H1 (cell line): ENCODE data around the gene PER2. TPM values are rescaled to one million over a fixed set of nuclear protein-coding genes. Genes with fewer than 3 reads are reported as not detected.
A peak's percentile ranks its signal among the peaks of the same experiment; 100 is the strongest.

Experiments used
- CTCF ChIA-PET: fragments of 300-600 bp; sonication (Branson Sonifier 250); formaldehyde crosslinking; loops from one replicate; lab custom pipeline; 2021; ENCODE audit not compliant: partially characterized antibody; lab: Charles Lee
- POLR2A ChIA-PET: fragments of 300-600 bp; sonication (Branson Sonifier 250); formaldehyde crosslinking; loops from one replicate; lab custom pipeline; 2021; ENCODE audit warnings: inconsistent platforms; ENCODE audit not compliant: partially characterized antibody; lab: Charles Lee
- DNase-seq, 2 experiments: peaks; one replicate each; pipeline versions ENCODE4 v3.0.0 to v3.0.0-alpha.2; 2010 to 2022; ENCODE audit warnings: low spot score in 2 of 2, low read depth in 1 of 2, mixed read lengths in 1 of 2
- FAIRE-seq: peaks from 2 replicates; lab custom pipeline; 2011; peaks lifted over from hg19 to GRCh38; lab: Jason Lieb, UNC
- H2AFZ ChIP-seq: 2 replicates; pipeline ENCODE4 v1.8.1; 2012; ENCODE audit warnings: low read length, inconsistent platforms
- H2AK5ac ChIP-seq: 2 replicates; pipeline ENCODE4 v1.6.1; 2013; ENCODE audit warnings: low read depth, low read length
- H2BK120ac ChIP-seq: replicated peaks from 2 replicates; pipeline ENCODE3; 2013; ENCODE audit warnings: low read depth, low read length, inconsistent platforms
- H2BK12ac ChIP-seq: 2 replicates; pipeline ENCODE4 v1.6.1; 2013; ENCODE audit warnings: low read depth, low read length
- H2BK15ac ChIP-seq: 2 replicates; pipeline ENCODE4 v1.6.1; 2013; ENCODE audit warnings: low read length
- H2BK20ac ChIP-seq: 2 replicates; pipeline ENCODE4 v1.6.1; 2013; ENCODE audit warnings: low read length
- H2BK5ac ChIP-seq: 2 replicates; pipeline ENCODE4 v1.6.1; 2013; ENCODE audit warnings: low read depth, low read length
- H3K14ac ChIP-seq: 2 replicates; pipeline ENCODE4 v1.6.1; 2013; ENCODE audit warnings: inconsistent platforms; ENCODE audit not compliant: insufficient read length
- H3K18ac ChIP-seq: 2 replicates; pipeline ENCODE4 v1.6.1; 2013; ENCODE audit warnings: low read length; ENCODE audit errors: extremely low read depth
- H3K23ac ChIP-seq: 2 replicates; pipeline ENCODE4 v1.6.1; 2013; ENCODE audit warnings: inconsistent platforms; ENCODE audit not compliant: insufficient read length
- H3K23me2 ChIP-seq: 2 replicates; pipeline ENCODE4 v1.6.1; 2013; ENCODE audit warnings: low read depth, low read length
- H3K27ac ChIP-seq: 2 replicates; pipeline ENCODE4 v1.6.1; 2011; ENCODE audit warnings: low read depth, low read length, inconsistent platforms
- H3K27me3 ChIP-seq, 4 experiments: replicated peaks in 1 of 4; 1 replicate in 1 of 4; 2 replicates in 3 of 4; pipeline versions ENCODE4 v1.6.1 to v1.8.1; 2011 to 2013; ENCODE audit warnings: low read length in 3 of 4, mild to moderate bottlenecking in 3 of 4, inconsistent platforms in 2 of 4, mixed read lengths in 2 of 4, moderate library complexity in 1 of 4; ENCODE audit not compliant: control insufficient read depth in 3 of 4, insufficient read depth in 3 of 4; ENCODE audit errors: extremely low read depth in 1 of 4
- H3K36me3 ChIP-seq, 4 experiments: 2 replicates each; pipeline versions ENCODE4 v1.6.1 to v1.8.1; 2011 to 2013; ENCODE audit warnings: mild to moderate bottlenecking in 4 of 4, low read length in 3 of 4, moderate library complexity in 2 of 4, control low read depth in 1 of 4, inconsistent platforms in 1 of 4; ENCODE audit not compliant: insufficient read depth in 4 of 4, control insufficient read depth in 2 of 4
- H3K4ac ChIP-seq: replicated peaks from 2 replicates; pipeline ENCODE3; 2013; ENCODE audit warnings: low read length, low read depth, mixed read lengths, inconsistent platforms; ENCODE audit not compliant: insufficient read length
- H3K4me1 ChIP-seq, 4 experiments: replicated peaks in 1 of 4; 1 replicate in 1 of 4; 2 replicates in 3 of 4; pipeline versions ENCODE4 v1.6.1 to v1.8.1; 2011 to 2013; ENCODE audit warnings: low read length in 3 of 4, inconsistent platforms in 2 of 4, mixed read lengths in 1 of 4; ENCODE audit not compliant: insufficient read depth in 4 of 4, control insufficient read depth in 3 of 4
- H3K4me2 ChIP-seq, 2 experiments: 2 replicates each; pipeline versions ENCODE4 v1.6.1 to v1.8.1; 2011 to 2013; ENCODE audit warnings: low read depth in 2 of 2, low read length in 2 of 2, control low read depth in 1 of 2, inconsistent platforms in 1 of 2, mild to moderate bottlenecking in 1 of 2; ENCODE audit not compliant: insufficient read depth in 1 of 2
- H3K4me3 ChIP-seq, 4 experiments: fragments of 200-600, 300-600 bp in 1 of 4; sonication (generic), shearing (Covaris generic), sonication (Bioruptor Twin) in 1 of 4; 2 replicates each; pipeline versions ENCODE4 v1.5.1 to v1.8.1; 2011 to 2016; ENCODE audit warnings: low read length in 4 of 4, low read depth in 3 of 4, control low read depth in 2 of 4, inconsistent platforms in 2 of 4, mild to moderate bottlenecking in 2 of 4, mixed read lengths in 1 of 4, moderate library complexity in 1 of 4; ENCODE audit not compliant: insufficient read depth in 2 of 4; ENCODE audit errors: extremely low read depth in 1 of 4
- H3K56ac ChIP-seq: replicated peaks from 2 replicates; pipeline ENCODE3; 2013; ENCODE audit warnings: low read depth, mild to moderate bottlenecking, mixed read lengths, low read length, inconsistent platforms; ENCODE audit not compliant: insufficient read length
- H3K79me1 ChIP-seq: 2 replicates; pipeline ENCODE4 v1.6.1; 2013; ENCODE audit warnings: low read depth, low read length, control low read depth
- H3K79me2 ChIP-seq, 2 experiments: 2 replicates each; pipeline versions ENCODE4 v1.6.1 to v1.8.1; 2012 to 2013; ENCODE audit warnings: low read length in 2 of 2, mild to moderate bottlenecking in 2 of 2, inconsistent platforms in 1 of 2; ENCODE audit not compliant: insufficient read depth in 2 of 2, control insufficient read depth in 1 of 2
- H3K9ac ChIP-seq, 4 experiments: replicated peaks in 1 of 4; 1 replicate in 1 of 4; 2 replicates in 3 of 4; pipeline versions ENCODE4 v1.6.1 to v1.8.1; 2011 to 2013; ENCODE audit warnings: low read depth in 3 of 4, low read length in 3 of 4, control low read depth in 2 of 4, mild to moderate bottlenecking in 2 of 4, moderate library complexity in 2 of 4, inconsistent platforms in 1 of 4; ENCODE audit errors: extremely low read depth in 1 of 4
- H3K9me3 ChIP-seq, 2 experiments: 2 replicates each; pipeline versions ENCODE4 v1.6.1 to v1.8.1; 2012 to 2013; ENCODE audit warnings: mild to moderate bottlenecking in 2 of 2, moderate library complexity in 2 of 2, control low read depth in 1 of 2, inconsistent platforms in 1 of 2, low read depth in 1 of 2, low read length in 1 of 2, mixed read lengths in 1 of 2; ENCODE audit not compliant: insufficient read depth in 2 of 2
- H4K20me1 ChIP-seq, 2 experiments: replicated peaks in 1 of 2; 2 replicates each; pipeline versions ENCODE3 to v1.8.1; 2011 to 2013; ENCODE audit warnings: inconsistent platforms in 2 of 2, low read length in 2 of 2, mild to moderate bottlenecking in 1 of 2; ENCODE audit not compliant: insufficient read depth in 2 of 2, control insufficient read depth in 1 of 2
- H4K5ac ChIP-seq: 2 replicates; pipeline ENCODE4 v1.6.1; 2013; ENCODE audit warnings: low read length, low read depth, mixed read lengths, inconsistent platforms; ENCODE audit not compliant: insufficient read length
- H4K8ac ChIP-seq: 2 replicates; pipeline ENCODE4 v1.8.0; 2013; ENCODE audit warnings: mild to moderate bottlenecking, moderate library complexity, low read length, inconsistent platforms; ENCODE audit not compliant: insufficient read depth; ENCODE audit errors: extremely low read depth
- H4K91ac ChIP-seq: replicated peaks from 2 replicates; pipeline ENCODE3; 2013; ENCODE audit warnings: low read length, mixed read lengths, inconsistent platforms; ENCODE audit not compliant: insufficient read length
- ASH2L ChIP-seq: fragments of 200-600, 300-600 bp; sonication (generic); IDR thresholded peaks from one replicate; pipeline ENCODE4 v1.7.1; 2017; ENCODE audit warnings: low read length
- BRCA1 ChIP-seq: IDR thresholded peaks from 2 replicates; pipeline ENCODE4 v1.6.1; 2012; ENCODE audit warnings: low read depth, low read length, improper control_type of control experiment
- MAX ChIP-seq: IDR thresholded peaks from 2 replicates; pipeline ENCODE4 v1.6.1; 2012; ENCODE audit warnings: inconsistent platforms
- RBBP5 ChIP-seq: IDR thresholded peaks from 2 replicates; pipeline ENCODE4 v1.7.1; 2012; ENCODE audit warnings: low read depth, mild to moderate bottlenecking, inconsistent platforms, low read length, moderate library complexity, borderline replicate concordance
- SIN3A ChIP-seq, 2 experiments: IDR thresholded peaks in 1 of 2; conservative IDR thresholded peaks in 1 of 2; 2 replicates each; pipeline ENCODE4 v1.6.1; 2011 to 2012; ENCODE audit warnings: low read length in 2 of 2, improper control_type of control experiment in 1 of 2, low read depth in 1 of 2, mild to moderate bottlenecking in 1 of 2
- WGBS, 2 experiments: shearing (Covaris generic) in 1 of 2; methylation state at CpG; one replicate each; pipeline versions ENCODE4 v1.1.6 to v1.1.7; 2013 to 2015; ENCODE audit warnings: low lambda C conversion rate in 2 of 2, mixed read lengths in 2 of 2, inconsistent platforms in 1 of 2, low coverage in 1 of 2, missing lambda C conversion rate in 1 of 2; ENCODE audit not compliant: insufficient replicate concordance in 2 of 2, insufficient coverage in 1 of 2, insufficient read length in 1 of 2; ENCODE audit errors: extremely low coverage in 1 of 2, missing lambda C conversion rate in 1 of 2; 5-methylcytosine and 5-hydroxymethylcytosine counted together
- polyA plus RNA-seq, 7 experiments: library from polyadenylated mRNA; depleted of rRNA in 3 of 7; stranded (reverse) in 5 of 7; unstranded in 2 of 7; fragments of >200 nt in 5 of 7; fragments of 200-250 nt in 2 of 7; gene quantifications; 1 replicate in 5 of 7; 2 replicates in 1 of 7; 4 replicates in 1 of 7; pipeline versions ENCODE4 v1.2.1 to v1.2.3, GENCODE V29; 2011 to 2013; ENCODE audit warnings: missing spikeins in 2 of 7, mixed read lengths in 2 of 7
- total RNA-seq: library from RNA; stranded (reverse); fragmentation: NEBNext Ultra II Directional; extraction: Animal tissue kit (Norgen Biotek cat#: 25700); gene quantifications from 2 replicates; pipeline ENCODE4 v1.2.1, GENCODE V29; 2021

PER2 gene
- total and polyA plus RNA-seq, 2 of the 8 experiments (the other 6 are each of a cell fraction or from before 2014, with no cell fraction given): 0.91 to 5.5 TPM

DNA sequence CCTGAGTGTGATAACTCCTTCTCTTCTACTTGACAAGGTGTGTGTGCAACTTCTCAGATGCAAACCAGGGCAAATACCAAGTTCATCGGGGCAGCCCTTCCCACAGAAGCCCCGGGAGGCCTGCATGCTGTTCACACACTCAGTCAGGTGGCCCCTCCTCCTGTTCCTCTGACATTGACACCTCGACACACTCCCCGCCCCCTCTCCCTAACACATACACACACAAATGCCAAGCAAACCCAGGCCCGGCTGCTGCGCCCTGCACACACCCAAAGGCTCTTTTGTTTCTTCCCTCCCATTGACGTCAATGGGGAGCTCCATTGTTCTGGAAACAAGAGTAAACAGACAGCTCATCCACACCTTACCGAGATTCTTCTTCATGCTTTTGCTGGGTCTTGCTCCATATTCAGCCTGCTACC, 1.7 kb upstream of the PER2 start:
- Histone ChIP-seq H3K56ac (no peak overlapping the region), H4K91ac (no peak overlapping the region), H3K27ac (no peak overlapping the region), H2BK5ac (no peak overlapping the region), H3K4me1 (peaks cover 7 to 25% (median 18%) of the 10 kb centered on the region in 4 experiments), H2BK120ac (no peak overlapping the region), H3K18ac (no peak overlapping the region), H4K8ac (no peak overlapping the region), H3K23ac (no peak overlapping the region), H3K27me3 (peaks cover 0 to 10% (median 2%) of the 10 kb centered on the region in 4 experiments; a peak in 2 of 7 replicates), H3K79me2 (peaks cover 0 to 2% of the 10 kb centered on the region in 2 experiments; a peak in 1 of 4 replicates), H2BK20ac (no peak overlapping the region), H3K4ac (no peak overlapping the region), H4K5ac (no peak overlapping the region), H3K9me3 (no peaks in the 10 kb centered on the region), H3K4me2 (peak overlapping the region; percentile 80 to 82; a peak in 3 of 4 replicates), H3K9ac (no peak overlapping the region), H2BK15ac (no peak overlapping the region), H2AK5ac (no peak overlapping the region), H3K79me1 (no peaks in the 10 kb centered on the region; the same call in 1 of the 2 replicates), H2AFZ (no peak overlapping the region), H3K36me3 (no peaks in the 10 kb centered on the region), H4K20me1 (peaks cover 1 to 4% of the 10 kb centered on the region in 2 experiments), H3K4me3 (peak overlapping the region in 2 of 4 experiments; percentile 48 to 84; a peak in 3 of 8 replicates), H3K23me2 (peaks cover 12% of the 10 kb centered on the region), H3K14ac (no peak overlapping the region), H2BK12ac (0 out of 2 replicates have a peak overlapping the region, but pooled peaks have one; percentile 60)
- no peak for FAIRE-seq
- WGBS, 2 experiments: 35% methylated on average over 8 of the region's 8 CpGs; no CpG with 5 or more reads in 1 of the 2 experiments
- no peak for DNase-seq
- ChIA-PET CTCF (interaction anchor here (1.0 to 4.4 kb wide), 9 partner anchors 10 to 151 kb away, joined by 3 to 40 read pairs (median 6); no protein-coding TSS in a partner anchor), POLR2A (interaction anchor here (0.9 to 2.4 kb wide), 4 partner anchors 10 to 119 kb away, joined by 3 to 7 read pairs (median 5); partner anchors contain the start of gene HES6)
- 0 out of 2 replicates have a peak, but pooled peaks have one; percentile 2 for TF ChIP-seq RBBP5
- peak in 1 of 2 experiments; percentile 58; a peak in 1 of 4 replicates for TF ChIP-seq SIN3A (conservative IDR thresholded peaks at IDR 0.05 in 1 of 2, IDR thresholded peaks at IDR 0.05 in 1 of 2; ENCODE audit: low read depth in 1 of 2, low read length in 2 of 2)
- no peak for TF ChIP-seq ASH2L
- TF ChIP-seq MAX: peak; percentile 39; the same call in 1 of the 2 replicates
- no peak for TF ChIP-seq BRCA1
